WTC11 (cell line): ENCODE data around the gene MAGI2.

ENCODE experiments used
- ATF3 ChIP-seq: sonication (generic); formaldehyde crosslinking; conservative IDR thresholded peaks from 2 replicates; pipeline ENCODE4 v1.8.1; 2022; ENCODE audit warnings: mild to moderate bottlenecking, missing genetic modification reagents
- CTCF ChIP-seq: fragments of 200-600 bp; IDR thresholded peaks from 2 replicates; pipeline ENCODE4 v1.8.0; 2022; ENCODE audit warnings: antibody characterized with exemption
- USF2 ChIP-seq: sonication (generic); formaldehyde crosslinking; IDR thresholded peaks from 2 replicates; pipeline ENCODE4 v1.8.1; 2023; ENCODE audit warnings: mild to moderate bottlenecking, missing genetic modification reagents, moderate library complexity

- no peak for TF ChIP-seq CTCF
- TF ChIP-seq USF2 (CRISPR knock-in tag) = no peak
- no peak for TF ChIP-seq ATF3
Measured at GRCh38 chr7:79284211-79284610, 169.3 kb downstream of the MAGI2 start.
